OCI-LY1 (cell line): Measurements from ENCODE around the gene SELENBP1.

ENCODE experiments used
- CTCF ChIP-seq: fragments of 200-600 bp; sonication (generic), shearing (Covaris generic); IDR thresholded peaks from 2 replicates; pipeline ENCODE4 v1.5.1; 2017; ENCODE audit warnings: mild to moderate bottlenecking, antibody characterized with exemption, low read length, moderate library complexity, mixed read lengths
- EZH2 ChIP-seq: fragments of 200-600 bp; sonication (generic), shearing (Covaris generic); IDR thresholded peaks from 2 replicates; pipeline ENCODE4 v1.8.0; 2017; ENCODE audit warnings: borderline replicate concordance, mixed run types, mild to moderate bottlenecking, antibody characterized with exemption, low read length, moderate library complexity, mixed read lengths

GRCh38 chr1:151416231-151416630, 43.7 kb upstream of the SELENBP1 start:
- no peak for TF ChIP-seq CTCF
- TF ChIP-seq EZH2: no peak
